A673 (cell line): ENCODE data around the gene P3R3URF.

ENCODE experiments used
- CTCF ChIP-seq: fragments of 300-800, 200-600 bp; sonication (generic); conservative IDR thresholded peaks from 2 replicates; pipeline ENCODE4 v1.5.1; 2017; ENCODE audit warnings: low read depth, mild to moderate bottlenecking, antibody characterized with exemption, low read length, moderate library complexity, mixed read lengths
- EZH2 ChIP-seq: fragments of 200-600 bp; sonication (generic); IDR thresholded peaks from 2 replicates; pipeline ENCODE4 v1.6.1; 2017; ENCODE audit warnings: borderline replicate concordance, low read depth, mild to moderate bottlenecking, mixed read lengths, antibody characterized with exemption, low read length; ENCODE audit not compliant: poor library complexity, severe bottlenecking

GRCh38 chr1:46184920-46185658, 8.8 kb upstream of the P3R3URF start:
- TF ChIP-seq CTCF (no peak), EZH2 (no peak)
